LNCAP (cell line): ENCODE data around the gene KRTAP5-7.

Experiments
- TF ChIP-seq, protein P1 (sequence below): fragments of 450-650 bp; IDR thresholded peaks from 2 replicates; pipeline ENCODE4 v1.5.1; 2017; ENCODE audit warnings: mild to moderate bottlenecking

Gene KRTAP5-7

DNA sequence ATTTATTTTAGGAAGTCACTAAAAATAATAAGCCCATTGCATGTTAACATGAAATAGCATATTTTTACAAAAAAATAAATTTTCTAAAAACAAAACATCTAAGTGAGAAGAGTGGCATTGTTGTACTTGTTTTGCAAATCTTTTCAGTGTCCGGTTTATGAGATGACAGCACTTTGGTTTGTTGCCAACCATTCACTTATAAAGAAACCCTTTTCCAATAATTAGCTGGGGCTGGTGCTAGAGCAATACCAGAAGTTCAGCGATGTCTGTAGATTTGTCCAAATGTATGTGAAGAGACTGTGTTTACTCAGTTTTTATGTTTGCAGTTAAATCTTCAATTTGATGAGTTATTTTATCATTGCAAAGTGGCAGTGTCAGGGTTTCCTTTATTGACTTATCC lies 22.1 kb upstream of the KRTAP5-7 start:
- TF ChIP-seq, protein P1, sequence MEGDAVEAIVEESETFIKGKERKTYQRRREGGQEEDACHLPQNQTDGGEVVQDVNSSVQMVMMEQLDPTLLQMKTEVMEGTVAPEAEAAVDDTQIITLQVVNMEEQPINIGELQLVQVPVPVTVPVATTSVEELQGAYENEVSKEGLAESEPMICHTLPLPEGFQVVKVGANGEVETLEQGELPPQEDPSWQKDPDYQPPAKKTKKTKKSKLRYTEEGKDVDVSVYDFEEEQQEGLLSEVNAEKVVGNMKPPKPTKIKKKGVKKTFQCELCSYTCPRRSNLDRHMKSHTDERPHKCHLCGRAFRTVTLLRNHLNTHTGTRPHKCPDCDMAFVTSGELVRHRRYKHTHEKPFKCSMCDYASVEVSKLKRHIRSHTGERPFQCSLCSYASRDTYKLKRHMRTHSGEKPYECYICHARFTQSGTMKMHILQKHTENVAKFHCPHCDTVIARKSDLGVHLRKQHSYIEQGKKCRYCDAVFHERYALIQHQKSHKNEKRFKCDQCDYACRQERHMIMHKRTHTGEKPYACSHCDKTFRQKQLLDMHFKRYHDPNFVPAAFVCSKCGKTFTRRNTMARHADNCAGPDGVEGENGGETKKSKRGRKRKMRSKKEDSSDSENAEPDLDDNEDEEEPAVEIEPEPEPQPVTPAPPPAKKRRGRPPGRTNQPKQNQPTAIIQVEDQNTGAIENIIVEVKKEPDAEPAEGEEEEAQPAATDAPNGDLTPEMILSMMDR = no peak

DNA sequence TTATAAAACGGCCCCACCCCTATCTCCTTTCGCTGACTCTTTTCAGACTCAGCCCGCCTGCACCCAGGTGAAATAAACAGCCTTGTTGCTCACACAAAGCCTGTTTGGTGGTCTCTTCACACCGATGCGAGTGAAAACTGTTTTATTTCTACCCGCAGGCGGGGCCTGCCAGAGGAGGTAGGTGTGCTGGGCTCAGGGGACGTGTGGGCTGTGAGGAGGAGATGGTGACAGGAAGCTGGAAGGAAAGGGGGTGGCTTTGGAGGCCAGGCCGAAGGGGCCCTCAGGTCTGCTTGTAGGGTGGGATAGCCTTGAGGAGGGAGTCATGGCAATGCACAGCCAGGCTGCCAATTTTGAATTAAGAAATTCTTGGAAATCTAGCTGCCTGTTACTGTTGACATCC lies 21.3 kb upstream of the KRTAP5-7 start:
- TF ChIP-seq, protein P1 = no peak

DNA sequence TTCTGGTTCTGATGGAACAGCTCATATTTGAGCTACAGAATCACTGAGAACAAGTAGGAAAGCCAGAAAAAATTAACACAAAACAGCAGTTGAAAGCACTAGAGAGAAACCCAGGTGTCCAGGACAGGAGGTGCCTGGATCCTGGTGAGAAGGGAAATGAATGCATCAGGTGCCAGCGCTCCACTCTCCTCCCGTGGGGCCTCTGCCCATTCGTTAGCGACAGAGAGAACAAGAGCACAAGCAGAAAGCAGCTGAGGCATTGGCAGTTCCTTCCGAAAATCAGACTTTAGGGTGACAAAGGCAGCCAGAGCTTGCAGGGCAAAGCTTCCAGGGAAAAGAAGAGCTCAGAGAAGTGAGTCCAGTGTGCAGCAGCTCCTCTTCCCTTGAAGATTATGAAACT lies 20.0 kb upstream of the KRTAP5-7 start:
- TF ChIP-seq, protein P1 = no peak

DNA sequence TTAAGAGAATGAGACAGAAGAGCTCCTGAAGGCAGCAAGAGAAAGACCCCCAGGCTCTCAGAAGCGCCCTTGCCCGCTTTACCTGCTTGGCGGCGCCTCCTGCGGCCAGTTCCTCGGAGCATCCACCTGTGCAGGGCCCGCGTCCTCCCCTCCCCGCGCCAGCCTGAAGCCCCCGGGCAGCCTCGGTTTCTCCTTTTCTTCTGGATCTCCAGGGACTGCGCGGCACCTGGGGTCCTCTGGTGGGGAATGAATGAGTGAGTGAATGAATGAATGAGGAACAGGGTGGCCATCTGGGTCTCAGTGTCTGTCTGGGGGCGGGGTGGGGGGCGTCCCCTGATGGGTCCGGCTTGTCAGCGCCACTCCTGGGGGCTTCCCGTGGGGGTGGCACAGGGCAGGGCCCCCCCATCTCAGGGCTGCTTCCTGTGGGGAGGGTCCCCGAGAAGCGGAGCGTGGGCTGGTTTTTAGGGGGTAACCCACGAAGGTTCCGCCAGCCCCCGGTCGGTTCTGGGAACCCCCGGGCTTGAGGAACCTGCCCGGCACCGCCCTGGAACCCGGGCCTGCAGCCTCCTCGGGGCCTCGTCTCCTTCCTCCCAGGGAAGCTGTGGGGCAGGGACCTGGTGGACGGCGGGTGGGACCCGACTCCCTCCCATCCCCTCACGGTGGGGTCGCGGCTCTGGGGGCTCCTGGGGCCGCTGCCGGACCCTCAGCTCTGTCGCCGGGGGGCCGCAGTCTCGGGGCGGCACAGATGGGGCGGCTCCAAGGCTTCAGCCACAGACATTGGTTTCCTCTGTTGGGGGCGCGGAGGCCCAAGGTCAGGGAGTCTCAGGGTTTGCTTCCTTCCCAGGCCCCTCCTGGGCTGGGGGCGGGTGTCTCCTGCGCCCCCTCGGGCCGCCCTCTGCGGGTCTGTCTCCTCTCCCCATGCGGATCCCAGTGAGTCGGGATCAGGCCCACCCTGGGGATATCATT lies 8.3 kb upstream of the KRTAP5-7 start:
- TF ChIP-seq, protein P1 = no peak

DNA sequence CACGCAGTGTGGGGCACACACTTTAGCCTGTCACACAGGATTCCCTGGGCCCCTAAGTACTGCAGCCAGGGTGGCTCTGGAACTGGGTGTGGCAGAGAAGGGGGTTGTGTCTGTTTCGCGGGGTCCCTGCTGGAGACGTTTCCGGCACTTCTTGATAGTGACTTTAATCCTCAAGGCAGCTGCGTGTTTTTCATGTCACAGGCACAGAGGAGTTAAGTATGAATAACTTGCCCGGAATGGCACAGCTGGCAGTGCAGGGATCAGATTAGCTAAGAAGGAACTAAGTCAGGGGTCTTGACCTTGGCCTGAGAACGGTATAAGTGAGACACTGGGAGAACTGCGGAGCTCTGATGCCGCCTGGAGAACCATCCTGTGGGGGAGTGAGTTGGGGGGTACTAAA lies 7.5 kb upstream of the KRTAP5-7 start:
- TF ChIP-seq, protein P1 = no peak

DNA sequence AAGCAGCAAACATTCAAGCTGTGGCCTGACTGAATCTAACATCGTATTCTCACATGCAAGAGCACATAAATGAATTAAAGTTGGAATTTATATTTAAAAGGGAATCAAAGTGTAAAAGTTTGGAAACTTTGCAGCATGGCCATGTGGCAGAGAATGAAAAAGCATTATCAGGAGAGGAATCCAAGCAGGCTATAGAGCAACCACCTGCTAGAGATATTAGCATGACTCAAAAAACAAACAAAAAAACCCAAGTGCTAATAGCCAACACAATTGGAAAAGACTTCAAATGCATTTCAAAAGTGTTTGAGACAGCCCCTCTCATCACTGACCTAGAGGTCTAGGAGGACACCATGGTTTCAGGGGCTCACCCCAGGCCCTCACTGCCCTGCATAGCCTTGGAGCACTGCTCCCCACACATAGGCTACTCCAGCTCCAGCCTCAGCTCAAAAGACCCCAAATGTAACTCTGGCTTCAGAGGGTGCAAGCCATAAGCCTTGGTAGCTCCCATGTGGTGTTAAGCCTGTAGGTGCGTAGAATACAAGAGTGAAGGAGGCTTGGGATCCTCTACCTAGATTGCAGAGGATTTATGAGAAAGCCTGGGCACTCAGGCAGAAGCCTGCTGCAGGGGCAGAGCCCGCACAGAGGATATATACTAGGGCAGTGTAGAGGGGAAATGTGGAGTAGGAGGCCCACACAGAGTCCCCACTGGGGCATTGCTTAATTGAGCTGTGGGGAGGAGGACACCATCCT lies 1.7 kb upstream of the KRTAP5-7 start:
- TF ChIP-seq, protein P1 = no peak

DNA sequence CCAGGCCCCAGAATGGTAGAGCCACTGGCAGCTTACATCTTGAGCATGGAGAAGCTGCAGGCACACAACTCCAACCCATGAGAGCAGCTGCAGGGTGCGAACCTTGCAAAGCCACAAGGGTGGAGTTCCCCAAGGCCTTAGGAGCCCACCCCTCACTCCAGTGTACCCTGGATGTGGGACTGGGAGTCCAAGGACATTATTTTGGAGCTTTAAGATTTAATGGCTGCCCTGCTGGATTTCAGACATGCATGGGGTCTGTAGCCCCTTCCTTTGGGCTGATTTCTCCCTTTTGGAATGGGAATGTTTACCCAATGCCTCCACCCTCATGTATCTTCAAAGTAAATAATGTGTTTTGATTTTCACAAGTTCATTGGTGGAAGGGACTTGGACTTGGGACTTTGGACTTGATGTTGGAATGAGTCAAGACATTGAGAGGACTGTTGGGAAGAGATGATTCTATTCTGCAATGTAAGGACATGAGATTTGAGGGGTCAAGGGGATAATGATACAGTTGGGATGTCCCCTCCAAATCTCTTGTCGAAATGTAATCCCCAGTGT lies 1.1 kb upstream of the KRTAP5-7 start:
- TF ChIP-seq, protein P1 = no peak
